NCI-H510A treated with DMSO at 0.1 percent for 48 hours (cell line): ENCODE data around the gene PASK.

Experiments used
- DNase-seq: peaks from one replicate; lab custom pipeline; 2025; lab: John Stamatoyannopoulos, UW

The PASK gene

DNA sequence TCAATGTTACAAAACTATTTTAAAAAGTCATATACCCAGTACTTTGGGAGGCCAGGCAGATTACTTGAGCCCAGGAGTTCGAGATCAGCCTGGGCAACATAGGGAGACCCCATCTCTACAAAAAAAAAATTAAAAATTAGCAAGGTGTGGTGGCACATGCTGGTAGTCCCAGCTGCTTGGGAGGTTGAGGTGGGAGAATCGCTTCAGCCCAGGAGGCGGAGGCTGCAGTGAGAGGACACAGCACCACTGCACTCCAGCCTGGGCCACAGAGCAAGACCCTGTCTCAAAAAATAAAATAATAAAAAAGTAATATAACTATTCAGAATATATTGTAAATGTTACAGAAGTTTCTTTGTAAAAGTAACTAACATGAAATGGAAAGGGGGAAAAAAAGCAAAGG, 1.9 kb downstream of the PASK start:
- DNase-seq, result no peak

- no peak for DNase-seq
Observed at GRCh38 chr2:241146286-241146685, 3.0 kb downstream of the PASK start.

- DNase-seq, result no peak
Observed at GRCh38 chr2:241142593-241142992, 6.7 kb downstream of the PASK start.

DNA sequence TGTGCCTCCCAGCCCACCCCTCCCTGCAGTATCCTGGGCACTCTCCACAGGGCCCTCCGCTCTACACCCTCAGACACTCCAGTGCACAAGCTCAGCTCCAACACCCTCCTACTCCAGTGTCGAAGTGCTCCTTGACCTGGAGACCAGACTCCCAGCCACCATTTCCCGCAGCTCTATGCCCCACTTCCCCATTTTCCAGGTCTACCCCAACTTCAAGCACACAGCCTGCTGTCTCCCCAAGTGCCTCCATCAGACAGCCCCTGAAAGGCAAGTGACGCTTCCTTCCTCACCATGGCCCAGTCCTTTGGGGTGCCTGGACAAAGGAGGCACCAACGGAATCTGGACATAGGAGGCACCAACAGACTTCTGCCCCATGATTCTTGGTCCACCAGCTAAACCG, 7.2 kb downstream of the PASK start:
- no peak for DNase-seq

- DNase-seq, result no peak
Observed at GRCh38 chr2:241141214-241141770, 8.0 kb downstream of the PASK start.

DNA sequence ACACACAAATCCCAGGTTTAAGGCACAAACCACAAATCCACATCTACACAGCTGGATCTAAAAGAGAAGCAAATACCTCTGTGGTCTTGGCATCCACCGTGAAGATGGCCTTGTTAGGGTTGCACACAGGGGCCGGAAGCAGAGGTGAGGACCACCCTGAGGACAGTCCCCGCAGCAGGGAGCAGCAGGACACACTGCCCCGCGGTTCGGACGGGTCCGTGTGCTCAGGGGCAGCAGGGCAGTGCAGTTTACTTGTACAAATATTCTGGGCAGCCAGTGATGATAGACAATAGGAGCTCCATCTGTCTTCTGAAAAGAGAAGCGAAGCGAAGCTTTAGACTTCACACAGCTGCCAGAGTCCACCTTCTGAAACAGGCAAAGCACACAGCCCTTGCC, 8.8 kb downstream of the PASK start:
- DNase-seq, result no peak

- no peak for DNase-seq
Observed at GRCh38 chr2:241139531-241140444, 9.5 kb downstream of the PASK start.

DNA sequence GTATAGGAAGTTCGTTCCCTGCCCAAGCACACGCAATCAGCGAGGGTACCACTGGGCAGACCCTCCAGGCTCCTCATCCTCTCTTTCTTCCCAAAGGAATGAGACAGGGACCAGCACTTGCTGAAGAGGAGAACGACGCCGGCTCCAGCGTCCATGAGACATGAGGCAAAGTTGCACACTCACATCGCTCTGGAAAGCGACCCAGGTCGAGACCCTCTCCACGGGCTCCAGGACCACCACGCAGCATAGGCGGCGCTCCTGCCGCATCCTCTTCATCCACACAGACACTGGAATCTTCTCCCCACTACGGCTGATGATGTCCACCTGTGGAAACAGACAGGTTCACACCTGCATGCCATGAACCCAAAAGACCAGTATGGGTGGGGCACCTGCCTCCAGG, 10.8 kb downstream of the PASK start:
- DNase-seq, result no peak

DNA sequence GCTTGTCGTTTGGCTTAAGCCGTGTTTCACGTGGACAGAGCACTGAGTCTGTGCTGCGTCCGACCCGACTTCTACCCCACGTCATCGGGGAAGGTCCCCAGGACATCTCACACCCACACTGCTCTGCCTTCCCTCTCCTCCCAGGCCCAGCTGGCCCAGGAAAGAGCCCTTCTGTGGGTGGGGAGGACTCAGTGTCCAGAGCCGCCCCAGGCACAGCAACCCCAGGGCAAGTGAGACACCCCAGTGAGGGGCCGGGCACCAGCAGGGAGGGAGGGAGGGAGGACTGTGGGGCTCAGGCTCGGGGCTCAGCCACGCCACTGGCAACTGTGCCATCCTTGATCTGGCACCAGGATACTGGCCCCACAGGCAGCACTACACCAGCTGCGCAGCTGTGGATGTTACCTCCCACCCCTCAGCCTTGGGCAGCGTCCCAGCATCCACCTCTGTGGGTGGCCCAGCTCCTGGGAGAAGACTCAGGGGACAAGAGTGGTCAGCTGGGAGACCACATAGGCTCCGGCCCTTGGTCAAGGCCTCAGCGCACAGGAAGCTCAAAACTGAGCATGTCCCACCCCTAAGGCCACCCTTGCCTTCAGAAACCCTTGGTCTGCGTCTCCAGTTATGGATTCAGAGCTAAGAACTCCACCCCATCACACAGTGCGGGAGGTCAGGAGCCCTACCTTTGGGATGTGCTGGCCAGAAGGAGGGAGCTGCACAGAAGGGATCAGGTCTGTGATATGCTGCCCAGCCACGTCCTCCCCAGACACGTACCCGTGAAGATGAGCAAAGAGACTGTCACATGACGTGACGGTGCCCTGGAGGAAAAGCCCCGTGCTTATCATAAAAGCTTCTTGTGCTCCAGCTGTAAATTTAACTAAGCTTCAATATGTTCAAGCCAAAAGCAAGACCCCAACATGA, 11.7 kb downstream of the PASK start:
- DNase-seq, result no peak

DNA sequence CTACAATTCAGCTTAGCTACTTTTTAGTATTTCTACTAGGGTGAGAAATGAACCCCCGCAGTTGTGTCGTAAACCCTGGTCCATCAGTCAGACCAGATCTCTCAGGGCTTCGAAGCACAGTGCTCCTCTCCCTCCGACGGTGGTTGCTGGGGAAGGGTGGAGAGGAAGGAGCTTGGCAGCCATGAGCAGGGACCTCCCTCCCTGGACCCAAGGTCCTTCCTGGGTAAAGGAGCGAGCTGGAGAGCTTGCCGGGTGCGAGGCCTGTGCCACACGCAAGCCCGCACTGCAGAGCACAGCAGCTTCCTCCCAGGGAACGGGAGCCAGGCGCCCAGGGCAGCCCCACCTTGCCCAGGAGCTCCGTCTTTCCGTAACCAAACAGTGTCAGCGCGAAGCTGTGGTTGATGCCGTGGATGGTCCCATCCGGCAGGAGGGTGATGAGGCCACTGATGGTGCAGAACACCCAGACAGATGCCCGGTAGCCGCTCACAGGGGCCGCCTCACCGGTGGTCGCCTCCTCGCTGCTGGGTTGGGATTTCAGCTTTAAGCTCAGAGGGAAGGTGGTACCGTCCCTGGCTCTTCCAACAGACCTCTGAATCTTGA, 12.5 kb downstream of the PASK start:
- no peak for DNase-seq

GRCh38 chr2:241136191-241136590, 13.1 kb downstream of the PASK start:
- no peak for DNase-seq

DNA sequence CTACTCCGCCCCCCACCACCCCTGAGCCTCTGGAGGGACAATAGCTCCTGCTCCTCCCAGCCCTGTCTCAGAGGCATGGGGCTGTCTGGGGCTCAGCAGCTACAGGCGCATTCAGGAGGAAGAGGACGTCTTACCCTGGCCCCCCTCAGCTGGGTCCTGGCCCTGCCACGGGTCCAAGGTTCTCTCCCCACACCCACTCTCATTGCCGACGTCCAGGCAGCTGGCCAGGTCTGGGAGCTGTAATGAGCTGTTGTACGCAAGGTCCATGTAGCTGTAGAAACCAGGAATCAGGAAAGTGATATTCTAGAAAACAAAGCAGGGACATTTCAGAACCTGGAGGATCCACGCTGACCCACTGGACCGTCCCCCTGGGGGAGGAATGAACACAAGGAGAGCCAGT, 13.5 kb downstream of the PASK start:
- no peak for DNase-seq

DNA sequence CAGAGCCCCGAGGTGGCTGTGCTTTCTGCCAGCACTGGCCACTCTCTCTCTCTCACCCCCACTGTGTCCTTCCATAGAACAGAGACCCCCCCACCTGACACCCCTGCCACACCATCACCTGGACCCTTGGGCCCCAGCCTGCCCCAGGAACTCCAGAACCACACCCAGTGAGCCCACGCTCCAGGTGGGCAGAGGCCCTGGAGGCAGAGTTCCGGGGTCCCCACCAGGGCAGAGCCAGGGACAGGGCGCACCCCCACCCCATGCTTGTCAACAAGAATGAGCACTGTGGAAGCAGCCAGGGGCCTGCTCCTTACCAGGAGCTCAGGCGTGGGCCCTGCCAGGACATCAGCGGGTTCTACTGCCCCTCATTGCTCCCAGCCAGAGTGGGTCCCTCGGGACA, 14.6 kb downstream of the PASK start:
- DNase-seq, result no peak

GRCh38 chr2:241133436-241133820, 15.8 kb downstream of the PASK start:
- no peak for DNase-seq

DNA sequence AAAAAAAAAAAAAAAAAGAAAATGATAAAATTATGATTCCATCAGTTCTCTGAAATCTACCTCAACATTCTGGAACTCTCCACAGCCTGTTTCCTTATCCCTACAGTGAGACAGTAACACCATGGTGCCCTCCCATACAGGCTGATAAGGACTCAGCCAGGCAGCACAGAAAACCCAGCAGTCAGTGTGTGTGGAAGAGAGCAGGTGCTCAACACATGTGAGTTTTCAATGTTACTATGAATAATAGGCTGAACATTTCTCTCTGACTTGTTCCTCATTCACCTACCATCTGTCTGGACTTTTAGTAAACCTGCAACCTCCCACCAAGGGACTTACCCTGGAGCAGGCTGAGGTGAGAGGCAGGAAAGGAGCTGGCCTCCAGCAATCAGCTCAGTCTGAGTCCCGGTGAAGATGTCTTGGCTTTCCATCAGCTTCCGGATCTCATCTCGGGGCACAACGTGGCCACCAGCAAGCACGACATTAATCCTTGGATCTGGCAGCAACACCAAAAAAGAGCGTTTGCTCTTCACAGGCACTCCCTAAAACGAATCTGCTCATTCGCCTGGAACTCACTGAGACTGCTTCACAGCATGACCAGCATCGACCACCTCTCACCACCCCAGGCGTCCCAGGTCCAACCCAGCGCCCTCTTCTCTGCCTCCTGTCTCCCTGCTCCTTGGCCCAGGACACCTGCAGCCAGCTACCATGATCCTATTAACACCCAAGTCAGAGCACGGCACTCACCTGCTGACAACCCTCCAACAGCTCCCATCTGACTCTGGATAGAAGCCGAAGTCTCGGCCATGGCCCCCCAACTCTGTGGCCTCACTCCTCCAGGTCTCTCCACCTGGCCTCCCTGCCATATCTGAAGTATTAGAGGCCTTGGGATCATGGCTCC, 16.5 kb downstream of the PASK start:
- no peak for DNase-seq

DNA sequence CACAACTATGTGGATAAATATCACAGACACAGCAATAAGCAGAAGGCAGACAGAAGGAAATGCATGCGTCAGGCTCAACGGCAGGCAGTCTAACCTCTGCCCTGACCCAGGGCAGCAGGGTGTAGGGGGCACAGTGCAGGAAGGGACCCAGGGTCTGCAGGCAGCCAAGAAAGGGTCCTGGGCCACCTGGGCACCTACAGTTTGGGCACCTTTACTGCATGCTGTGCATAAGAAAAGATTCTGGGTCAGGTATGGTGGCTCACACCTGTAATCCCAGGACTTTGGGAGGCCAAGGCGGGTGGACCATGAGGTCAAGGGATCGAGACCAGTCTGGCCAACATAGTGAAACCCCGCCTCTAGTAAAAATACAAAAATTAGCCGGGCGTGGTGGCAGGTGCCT, 17.7 kb downstream of the PASK start:
- DNase-seq, result no peak

- DNase-seq, result no peak
Observed at GRCh38 chr2:241130316-241130715, 19.0 kb downstream of the PASK start.

GRCh38 chr2:241129086-241129871, 20.0 kb downstream of the PASK start:
- DNase-seq, result no peak

- DNase-seq, result no peak
Observed at GRCh38 chr2:241128266-241128665, 21.0 kb downstream of the PASK start.

- no peak for DNase-seq
Observed at GRCh38 chr2:241126771-241127202, 22.5 kb downstream of the PASK start.
